HEK293T (cell line): ENCODE results near the gene KRTAP9-8.
"Not testable (repeated sequence)": the region's sequence is repeated elsewhere in the genome, so short reads cannot be mapped to it uniquely, and the experiment has no call there.

ENCODE experiments used
- ARNT ChIP-seq: fragments of 450-650 bp; IDR thresholded peaks from 2 replicates; pipeline ENCODE4 v1.6.1; 2017; ENCODE audit warnings: mild to moderate bottlenecking
- BHLHE40 ChIP-seq: fragments of 450-650 bp; IDR thresholded peaks from 2 replicates; pipeline ENCODE4 v1.6.1; 2016; ENCODE audit warnings: mild to moderate bottlenecking, moderate library complexity, borderline replicate concordance
- CTBP1 ChIP-seq: fragments of 450-650 bp; IDR thresholded peaks from 2 replicates; pipeline ENCODE4 v1.6.1; 2016; ENCODE audit warnings: borderline replicate concordance
- ELF4 ChIP-seq: fragments of 450-650 bp; IDR thresholded peaks from 2 replicates; pipeline ENCODE4 v1.6.1; 2017; ENCODE audit warnings: antibody characterized with exemption
- FOXM1 ChIP-seq: fragments of 450-650 bp; IDR thresholded peaks from 2 replicates; pipeline ENCODE4 v1.6.1; 2017; ENCODE audit warnings: mild to moderate bottlenecking, borderline replicate concordance
- L3MBTL2 ChIP-seq: fragments of 450-650 bp; conservative IDR thresholded peaks from 2 replicates; pipeline ENCODE4 v1.6.1; 2016; ENCODE audit warnings: mild to moderate bottlenecking
- NFRKB ChIP-seq: fragments of 450-650 bp; IDR thresholded peaks from 2 replicates; pipeline ENCODE4 v1.6.1; 2016; ENCODE audit warnings: mild to moderate bottlenecking, moderate library complexity
- PKNOX1 ChIP-seq: fragments of 450-650 bp; IDR thresholded peaks from 2 replicates; pipeline ENCODE4 v1.6.1; 2016
- SP1 ChIP-seq: fragments of 450-650 bp; IDR thresholded peaks from 2 replicates; pipeline ENCODE4 v1.6.1; 2017
- TARDBP ChIP-seq: fragments of 450-650 bp; IDR thresholded peaks from 2 replicates; pipeline ENCODE4 v1.6.1; 2016
- ZNF384 ChIP-seq: fragments of 450-650 bp; IDR thresholded peaks from 2 replicates; pipeline ENCODE4 v1.6.1; 2016

GRCh38 chr17:41232399-41233105 lies 5.2 kb upstream of the KRTAP9-8 start, which contains the start of gene KRTAP9-3:
- not testable (repeated sequence) for TF ChIP-seq FOXM1, BHLHE40, ZNF384, L3MBTL2, SP1, ARNT, ELF4, NFRKB, CTBP1, TARDBP, PKNOX1
